PC-3 (cell line): ENCODE results near the gene DZIP3. TPM values are rescaled to one million over a fixed set of nuclear protein-coding genes. Genes with fewer than 3 reads are reported as not detected.
"Not testable (repeated sequence)": the region's sequence is repeated elsewhere in the genome, so short reads cannot be mapped to it uniquely, and the experiment has no call there.

Experiments used
- ATAC-seq: fragments of 200-7000 bp; cut with Tn5 transposase; 2 replicates; pipeline ENCODE4 v1.9.1; 2020; ENCODE audit warnings: mild to moderate bottlenecking, moderate library complexity
- BruUV-seq: library from RNA; stranded (reverse); fragments of 400-500 nt; replicated peaks from 2 replicates; lab custom pipeline; 2021; lab: Mats Ljungman, UMichigan
- CTCF ChIA-PET: fragments of 300-600 bp; sonication (Branson Sonifier 250); formaldehyde crosslinking; loops from one replicate; lab custom pipeline; 2022; ENCODE audit warnings: antibody characterized with exemption; lab: Charles Lee
- POLR2A ChIA-PET: fragments of 300-600 bp; sonication (Branson Sonifier 250); formaldehyde crosslinking; loops from one replicate; lab custom pipeline; 2022; ENCODE audit warnings: antibody characterized with exemption; ENCODE audit not compliant: unreplicated experiment; lab: Charles Lee
- DNase-seq: peaks from one replicate; pipeline ENCODE4 v3.0.0-alpha.2; 2015
- H2AFZ ChIP-seq: fragments of 300-600 bp; sonication (generic); 2 replicates; pipeline ENCODE4 v1.6.0; 2016; ENCODE audit warnings: antibody characterized with exemption, low read length
- H3F3A ChIP-seq: fragments of 300-600 bp; sonication (generic); one replicate; pipeline ENCODE4 v1.6.0; 2017; ENCODE audit warnings: antibody characterized with exemption, low read length, control low read depth, mild to moderate bottlenecking; ENCODE audit not compliant: unreplicated experiment
- H3K27ac ChIP-seq: fragments of 300-600 bp; sonication (generic); 2 replicates; pipeline ENCODE4 v1.5.1; 2016; ENCODE audit warnings: mild to moderate bottlenecking, low read length
- H3K27me3 ChIP-seq: fragments of 300-600 bp; sonication (generic); 2 replicates; pipeline ENCODE4 v1.6.1; 2016; ENCODE audit warnings: low read length, mixed read lengths
- H3K36me3 ChIP-seq: fragments of 300-600 bp; sonication (generic); 2 replicates; pipeline ENCODE4 v1.6.1; 2016; ENCODE audit warnings: low read depth, mixed run types, low read length, mixed read lengths
- H3K4me1 ChIP-seq: fragments of 300-600 bp; sonication (generic); 2 replicates; pipeline ENCODE4 v1.5.1; 2016; ENCODE audit warnings: low read length; ENCODE audit not compliant: insufficient read depth
- H3K4me2 ChIP-seq: fragments of 300-600 bp; sonication (generic); 2 replicates; pipeline ENCODE4 v1.6.0; 2016; ENCODE audit warnings: low read length
- H3K4me3 ChIP-seq: fragments of 300-600 bp; sonication (generic); 2 replicates; pipeline ENCODE4 v1.5.1; 2016; ENCODE audit warnings: mild to moderate bottlenecking, low read length, mixed read lengths
- H3K79me2 ChIP-seq: fragments of 300-600 bp; sonication (generic); 2 replicates; pipeline ENCODE4 v1.6.1; 2017; ENCODE audit warnings: low read length, mixed read lengths
- H3K9ac ChIP-seq: fragments of 300-600 bp; sonication (generic); 2 replicates; pipeline ENCODE4 v1.6.0; 2016; ENCODE audit warnings: mild to moderate bottlenecking, low read length
- H3K9me2 ChIP-seq: fragments of 300-600 bp; sonication (generic); replicated peaks from 2 replicates; pipeline ENCODE4 v1.6.1; 2016; ENCODE audit warnings: mixed run types, low read length, mixed read lengths
- H3K9me3 ChIP-seq: fragments of 300-600 bp; sonication (generic); 2 replicates; pipeline ENCODE4 v1.6.1; 2016; ENCODE audit warnings: low read length, mixed read lengths
- H4K20me1 ChIP-seq: fragments of 300-600 bp; sonication (generic); 2 replicates; pipeline ENCODE4 v1.6.1; 2016; ENCODE audit warnings: low read length, mixed read lengths
- CTCF ChIP-seq: fragments of 300-600 bp; sonication (generic); conservative IDR thresholded peaks from 2 replicates; pipeline ENCODE4 v1.5.1; 2017; ENCODE audit warnings: antibody characterized with exemption, low read depth, mild to moderate bottlenecking, low read length
- EZH2 ChIP-seq: fragments of 300-600 bp; sonication (generic); IDR thresholded peaks from one replicate; pipeline ENCODE4 v1.6.1; 2017; ENCODE audit warnings: antibody characterized with exemption, mild to moderate bottlenecking, low read length; ENCODE audit not compliant: unreplicated experiment
- EZH2phosphoT487 ChIP-seq: fragments of 300-600 bp; sonication (generic); IDR thresholded peaks from 2 replicates; pipeline ENCODE4 v1.6.1; 2018; ENCODE audit warnings: mild to moderate bottlenecking, antibody characterized with exemption, low read length, borderline replicate concordance
- intact Hi-C: fragments of 100-400 bp; cut with micrococcal nuclease; formaldehyde crosslinking; loops from 2 replicates; pipeline ENCODE4 v1.9.0; 2023
- total RNA-seq: library from RNA; depleted of rRNA; stranded (reverse); fragments of >200 nt; gene quantifications from 2 replicates; pipeline ENCODE4 v1.2.3, GENCODE V29; 2014

DZIP3 gene
- total RNA-seq, 1 experiment from 2014 or later: 7.3 TPM

GRCh38 chr3:108645364-108645763 is 55.8 kb downstream of the DZIP3 start:
- Histone ChIP-seq H2AFZ (no peak overlapping the region), H3K9ac (no peak overlapping the region), H3K4me1 (no peaks in the 10 kb centered on the region), H4K20me1 (no peaks in the 10 kb centered on the region), H3K9me3 (no peaks in the 10 kb centered on the region), H3F3A (no peaks in the 10 kb centered on the region), H3K27me3 (no peaks in the 10 kb centered on the region), H3K27ac (no peak overlapping the region), H3K9me2 (no peaks in the 10 kb centered on the region), H3K4me3 (no peak overlapping the region), H3K4me2 (no peak overlapping the region), H3K36me3 (no peaks in the 10 kb centered on the region), H3K79me2 (no peaks in the 10 kb centered on the region)
- ChIA-PET CTCF (no interaction called here), POLR2A (no interaction called here)
- intact Hi-C loops: no loop called here
- DNase-seq (no peak), ATAC-seq (no peak)
- BruUV-seq: no TSS peak
- TF ChIP-seq EZH2 (no peak), CTCF (no peak), EZH2phosphoT487 (no peak)

- ATAC-seq, POLR2A ChIA-PET, H3F3A ChIP-seq: not testable (repeated sequence)
These were observed 66.1 kb downstream of the DZIP3 start for GRCh38 chr3:108655664-108656063.

GRCh38 chr3:108661699-108662098 is 72.2 kb downstream of the DZIP3 start:
- no peaks in the 10 kb centered on the region for H3K79me2 ChIP-seq
- H3K9me3 ChIP-seq: no peaks in the 10 kb centered on the region
- H3K36me3 ChIP-seq: no peaks in the 10 kb centered on the region
- ChIA-PET POLR2A (no interaction called here), CTCF (interaction anchor here (1.0 kb wide), 1 partner anchor 253 kb away, joined by 10 read pairs; no protein-coding TSS in a partner anchor)
- no peak overlapping the region for H2AFZ ChIP-seq
- H3K27me3 ChIP-seq: no peaks in the 10 kb centered on the region
- H3F3A ChIP-seq: no peaks in the 10 kb centered on the region
- BruUV-seq: no TSS peak
- H3K9ac ChIP-seq: no peak overlapping the region
- H3K27ac ChIP-seq: no peak overlapping the region
- ATAC-seq: peak; percentile 56; the same call in 1 of the 2 replicates
- TF ChIP-seq CTCF (no peak), EZH2phosphoT487 (no peak), EZH2 (no peak)
- DNase-seq: no peak
- H3K9me2 ChIP-seq: no peaks in the 10 kb centered on the region
- H4K20me1 ChIP-seq: no peaks in the 10 kb centered on the region
- no peak overlapping the region for H3K4me3 ChIP-seq
- intact Hi-C loops: loop anchor here (1.0 to 5.0 kb wide), 5 partner anchors 156 to 421 kb away; no protein-coding TSS in a partner anchor
- H3K4me2 ChIP-seq: peak overlapping the region; percentile 42; the same call in 1 of the 2 replicates
- H3K4me1 ChIP-seq: no peaks in the 10 kb centered on the region

More at GRCh38 chr3:108655664-108656063, 66.1 kb downstream of the DZIP3 start:
- H2AFZ ChIP-seq, H4K20me1 ChIP-seq, DNase-seq, intact Hi-C loops, BruUV-seq, H3K4me3 ChIP-seq, H3K79me2 ChIP-seq, H3K27ac ChIP-seq, H3K27me3 ChIP-seq, CTCF ChIA-PET, H3K4me1 ChIP-seq, H3K9me2 ChIP-seq, H3K36me3 ChIP-seq, H3K9me3 ChIP-seq, H3K4me2 ChIP-seq, H3K9ac ChIP-seq: not testable (repeated sequence)
